Dendritic cell treated with granulocyte-macrophage colony-stimulating factor and Interleukin-4, amounts not matched to agents 40 ng/mL and 50 ng/mL, for 4 days (primary cell): ENCODE data around the gene IL32.
A peak's percentile ranks its signal among the peaks of the same experiment; 100 is the strongest.

Source experiments
- H3K27ac Mint-ChIP-seq: one replicate; pipeline ENCODE4 v1.8.0; 2022; ENCODE audit warnings: mild to moderate bottlenecking, mixed read lengths
- H3K27me3 Mint-ChIP-seq: one replicate; pipeline ENCODE4 v1.8.0; 2022; ENCODE audit warnings: mild to moderate bottlenecking, mixed read lengths
- H3K36me3 Mint-ChIP-seq: one replicate; pipeline ENCODE4 v1.8.0; 2022; ENCODE audit warnings: low read depth, mixed read lengths
- H3K4me1 Mint-ChIP-seq: one replicate; pipeline ENCODE4 v1.8.0; 2022; ENCODE audit warnings: low read depth, mixed read lengths
- H3K4me3 Mint-ChIP-seq: one replicate; pipeline ENCODE4 v1.8.0; 2022; ENCODE audit warnings: mild to moderate bottlenecking, moderate library complexity, mixed read lengths
- H3K9me3 Mint-ChIP-seq: one replicate; pipeline ENCODE4 v1.8.0; 2022; ENCODE audit warnings: mixed read lengths
- intact Hi-C: fragments of 100-400 bp; cut with micrococcal nuclease; formaldehyde crosslinking; loops from one replicate; pipeline ENCODE4 v1.15.0; 2022

The IL32 gene

DNA sequence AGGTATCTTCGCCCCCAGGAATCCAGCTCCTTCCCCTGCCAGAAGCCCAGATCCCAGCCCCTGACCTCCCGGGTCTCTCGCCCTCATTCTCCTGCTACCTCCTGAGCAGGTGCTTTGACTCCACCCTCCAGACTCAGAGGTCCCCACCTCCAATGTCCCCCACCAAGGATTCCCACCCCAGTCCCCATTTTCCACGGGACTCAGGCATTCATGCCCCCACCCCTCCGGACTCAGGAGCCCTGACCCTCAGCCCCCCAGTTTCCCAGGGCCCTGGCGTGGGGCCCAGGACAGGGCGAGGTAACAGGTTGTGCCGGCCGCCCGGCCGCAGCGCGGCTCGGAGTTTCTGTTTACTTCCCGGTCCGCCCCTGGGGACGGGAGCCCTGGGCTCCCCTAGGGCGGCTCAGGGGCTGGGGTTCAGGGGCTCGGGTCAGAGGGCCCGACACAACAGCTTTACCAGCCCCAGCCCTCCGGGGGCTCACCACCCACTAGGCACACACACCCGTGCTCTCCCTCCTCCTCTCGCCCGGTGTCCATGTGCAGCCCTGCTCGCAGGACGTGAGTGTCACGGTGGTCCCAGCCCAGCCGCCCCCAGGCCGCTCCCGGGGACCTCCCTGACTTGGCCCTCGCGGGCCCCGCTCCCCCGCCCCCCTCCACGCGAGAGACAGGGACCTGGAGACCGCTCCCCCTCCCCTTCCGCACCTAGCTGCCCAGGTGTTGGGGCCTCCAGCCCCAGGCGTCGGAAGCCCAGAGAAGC lies 29.3 kb upstream of the IL32 start:
- H3K4me3 Mint-ChIP-seq = peak overlapping the region; percentile 28
- H3K27me3 Mint-ChIP-seq = peaks cover 97% of the 10 kb centered on the region
- peak overlapping the region; percentile 44 for H3K27ac Mint-ChIP-seq

GRCh38 chr16:3036726-3037315 lies 28.6 kb upstream of the IL32 start, which contains the start of gene BICDL2:
Gene BICDL2, minus strand, starts transcription at chr16:3036944. Its CDS starts 1,448 bp downstream, at chr16:3035496.
- Mint-ChIP-seq H3K27me3 (peaks cover 91% of the 10 kb centered on the region), H3K36me3 (no peaks in the 10 kb centered on the region)

More for the DNA sequence above, 29.3 kb upstream of the IL32 start:
- intact Hi-C loops = no loop called here
- no peaks in the 10 kb centered on the region for H3K36me3 Mint-ChIP-seq
- peaks cover 57% of the 10 kb centered on the region for H3K4me1 Mint-ChIP-seq
- no peaks in the 10 kb centered on the region for H3K9me3 Mint-ChIP-seq

DNA sequence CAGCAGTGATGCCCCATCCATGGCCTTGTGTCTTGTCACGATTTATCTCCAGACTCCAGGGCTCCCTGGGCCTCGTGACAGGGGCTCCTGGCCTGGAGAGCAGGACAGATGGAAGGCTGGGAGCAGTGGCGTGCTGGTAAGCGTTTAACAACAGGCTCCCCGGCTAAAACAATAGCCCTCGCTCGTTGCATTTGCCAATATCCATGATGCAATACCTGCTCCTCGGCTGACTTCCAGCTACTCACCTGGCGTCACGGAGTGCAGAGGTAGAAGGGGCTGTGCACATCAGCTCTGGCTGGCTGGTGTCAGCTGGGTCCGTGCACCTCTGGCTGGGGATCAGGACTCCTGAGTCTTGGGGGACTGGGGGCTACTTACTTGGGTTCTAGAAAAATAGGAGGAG lies 27.2 kb upstream of the IL32 start:
- Mint-ChIP-seq H3K4me1 (peaks cover 47% of the 10 kb centered on the region), H3K27ac (no peak overlapping the region), H3K27me3 (peaks cover 77% of the 10 kb centered on the region), H3K4me3 (no peak overlapping the region), H3K9me3 (no peaks in the 10 kb centered on the region), H3K36me3 (no peaks in the 10 kb centered on the region)
- intact Hi-C loops = no loop called here

More at GRCh38 chr16:3036726-3037315, 28.6 kb upstream of the IL32 start, which contains the start of gene BICDL2:
- H3K27ac Mint-ChIP-seq = peak within 1 kb of the TSS; percentile 44
- H3K4me1 Mint-ChIP-seq = peaks cover 50% of the 10 kb centered on the region
- intact Hi-C loops = no loop called here
- H3K4me3 Mint-ChIP-seq = peak within 1 kb of the TSS; percentile 28
- H3K9me3 Mint-ChIP-seq = no peaks in the 10 kb centered on the region

DNA sequence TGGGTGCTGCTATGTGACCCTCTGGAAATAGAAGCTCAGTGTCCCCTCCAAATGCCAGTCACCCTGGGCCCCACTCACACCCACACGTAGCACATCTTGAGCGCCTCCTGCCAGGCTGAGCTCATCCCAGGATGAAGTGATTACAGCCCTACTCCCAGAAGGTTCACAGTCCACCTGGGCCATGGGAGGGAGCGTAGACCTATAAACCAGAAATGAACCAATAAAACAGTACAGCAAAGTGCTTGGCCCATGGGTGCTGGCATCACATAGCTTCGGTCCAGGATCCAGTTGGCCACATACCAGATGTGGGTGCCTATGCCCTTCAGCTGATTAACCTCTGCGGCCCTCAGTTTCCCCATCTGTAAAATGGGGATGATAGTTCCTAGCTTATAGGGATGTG lies 26.5 kb upstream of the IL32 start:
- intact Hi-C loops = no loop called here
- Mint-ChIP-seq H3K27ac (no peak overlapping the region), H3K4me3 (no peak overlapping the region), H3K9me3 (no peaks in the 10 kb centered on the region), H3K4me1 (peaks cover 47% of the 10 kb centered on the region), H3K36me3 (no peaks in the 10 kb centered on the region), H3K27me3 (peaks cover 75% of the 10 kb centered on the region)

- H3K27ac Mint-ChIP-seq = no peak overlapping the region
- peaks cover 59% of the 10 kb centered on the region for H3K27me3 Mint-ChIP-seq
- H3K36me3 Mint-ChIP-seq = peaks cover 8% of the 10 kb centered on the region
- H3K9me3 Mint-ChIP-seq = no peaks in the 10 kb centered on the region
- no peak overlapping the region for H3K4me3 Mint-ChIP-seq
- intact Hi-C loops = no loop called here
- H3K4me1 Mint-ChIP-seq = peaks cover 47% of the 10 kb centered on the region
Observed at GRCh38 chr16:3042376-3042775, 23.1 kb upstream of the IL32 start.

DNA sequence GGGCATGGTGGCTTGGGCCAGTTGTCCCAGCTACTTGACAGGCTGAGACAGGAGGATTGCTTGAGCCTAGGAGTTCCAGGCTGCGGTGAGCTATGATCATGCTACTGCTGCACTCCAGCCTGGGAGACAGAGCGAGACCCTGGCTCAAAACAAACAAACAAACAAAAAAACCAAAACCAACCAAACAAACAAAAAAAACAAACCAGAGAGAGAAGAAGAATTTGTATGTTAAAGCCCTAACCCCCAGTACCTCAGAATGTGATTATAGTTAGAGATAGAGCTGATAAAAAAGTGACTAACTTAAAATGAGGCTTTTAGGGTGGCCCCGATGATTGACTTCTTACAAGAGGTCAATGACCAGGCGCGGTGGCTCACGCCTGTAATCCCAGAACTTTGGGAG lies 20.7 kb upstream of the IL32 start:
- Mint-ChIP-seq H3K27ac (peak overlapping the region; percentile 86), H3K9me3 (no peaks in the 10 kb centered on the region), H3K36me3 (peaks cover 23% of the 10 kb centered on the region), H3K27me3 (peaks cover 40% of the 10 kb centered on the region), H3K4me1 (peaks cover 59% of the 10 kb centered on the region), H3K4me3 (peak overlapping the region; percentile 89)
- intact Hi-C loops = no loop called here

GRCh38 chr16:3045758-3046640 lies 19.4 kb upstream of the IL32 start, which contains the start of gene MMP25:
Gene MMP25, plus strand, starts transcription at chr16:3046561. Its CDS starts 357 bp downstream, at chr16:3046918.
- Mint-ChIP-seq H3K27ac (peak within 1 kb of the TSS; percentile 86), H3K4me1 (peaks cover 72% of the 10 kb centered on the region)
- intact Hi-C loops = no loop called here

GRCh38 chr16:3046641-3047386 lies 18.6 kb upstream of the IL32 start:
- Mint-ChIP-seq H3K27ac (peak overlapping the region; percentile 86), H3K27me3 (peaks cover 32% of the 10 kb centered on the region), H3K9me3 (no peaks in the 10 kb centered on the region), H3K4me3 (peak overlapping the region; percentile 89), H3K36me3 (peaks cover 43% of the 10 kb centered on the region), H3K4me1 (peaks cover 80% of the 10 kb centered on the region)
- intact Hi-C loops = no loop called here

More at GRCh38 chr16:3045758-3046640, 19.4 kb upstream of the IL32 start, which contains the start of gene MMP25:
- Mint-ChIP-seq H3K9me3 (no peaks in the 10 kb centered on the region), H3K36me3 (peaks cover 36% of the 10 kb centered on the region), H3K27me3 (peaks cover 33% of the 10 kb centered on the region), H3K4me3 (peak within 1 kb of the TSS; percentile 89)

GRCh38 chr16:3047387-3047720 lies 18.1 kb upstream of the IL32 start:
- peaks cover 47% of the 10 kb centered on the region for H3K36me3 Mint-ChIP-seq
- peaks cover 83% of the 10 kb centered on the region for H3K4me1 Mint-ChIP-seq
- H3K27ac Mint-ChIP-seq = peak overlapping the region; percentile 86
- intact Hi-C loops = no loop called here
- H3K9me3 Mint-ChIP-seq = no peaks in the 10 kb centered on the region
- peaks cover 35% of the 10 kb centered on the region for H3K27me3 Mint-ChIP-seq
- H3K4me3 Mint-ChIP-seq = peak overlapping the region; percentile 89

GRCh38 chr16:3049921-3050481 lies 15.4 kb upstream of the IL32 start:
- peaks cover 79% of the 10 kb centered on the region for H3K4me1 Mint-ChIP-seq
- peaks cover 21% of the 10 kb centered on the region for H3K27me3 Mint-ChIP-seq

GRCh38 chr16:3050487-3050886 lies 15.0 kb upstream of the IL32 start:
- no peak overlapping the region for H3K4me3 Mint-ChIP-seq
- intact Hi-C loops = no loop called here
- peaks cover 79% of the 10 kb centered on the region for H3K4me1 Mint-ChIP-seq
- peaks cover 18% of the 10 kb centered on the region for H3K27me3 Mint-ChIP-seq
- no peaks in the 10 kb centered on the region for H3K9me3 Mint-ChIP-seq
- H3K27ac Mint-ChIP-seq = no peak overlapping the region
- peaks cover 70% of the 10 kb centered on the region for H3K36me3 Mint-ChIP-seq

More at GRCh38 chr16:3049921-3050481, 15.4 kb upstream of the IL32 start:
- Mint-ChIP-seq H3K36me3 (peaks cover 67% of the 10 kb centered on the region), H3K9me3 (no peaks in the 10 kb centered on the region), H3K27ac (no peak overlapping the region), H3K4me3 (no peak overlapping the region)
- intact Hi-C loops = no loop called here

DNA sequence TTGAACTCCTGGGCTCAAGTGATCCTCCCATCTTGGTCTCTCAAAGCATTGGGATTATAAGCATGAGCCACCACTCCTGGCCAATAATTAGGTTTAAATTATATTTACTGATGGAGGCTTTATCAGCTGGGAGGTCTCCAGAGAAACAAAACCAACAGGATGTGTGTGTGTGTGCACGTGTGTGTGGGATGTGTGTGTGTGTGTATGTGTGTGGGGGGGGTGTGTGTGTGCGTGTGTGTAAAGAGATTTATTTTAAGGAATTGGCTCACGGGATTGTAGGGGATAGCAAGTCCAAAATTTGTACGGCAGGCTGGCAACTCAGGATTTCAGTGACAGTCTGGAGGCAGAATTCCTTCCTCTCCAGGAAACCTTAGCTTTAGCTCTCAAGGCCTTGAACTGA lies 14.4 kb upstream of the IL32 start:
- Mint-ChIP-seq H3K36me3 (peaks cover 75% of the 10 kb centered on the region), H3K9me3 (no peaks in the 10 kb centered on the region)

DNA sequence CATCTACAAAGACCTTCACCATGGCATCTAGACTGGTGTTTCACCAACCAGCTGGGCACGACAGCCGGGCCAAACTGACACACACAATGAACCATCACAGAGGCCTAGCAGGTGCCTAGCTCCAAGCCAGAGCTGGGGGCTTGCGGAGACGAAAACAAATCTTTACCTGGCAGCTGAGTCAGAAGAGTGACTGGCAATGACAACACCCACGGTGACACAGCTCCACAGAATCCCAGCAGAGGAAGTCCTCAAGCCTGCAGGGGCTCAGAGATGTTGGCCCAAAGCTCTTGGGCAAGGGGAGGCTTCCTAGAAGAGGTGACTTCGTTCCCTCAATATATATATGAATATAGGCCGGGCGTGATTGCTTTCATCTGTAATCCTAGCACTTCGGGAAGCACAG lies 13.9 kb upstream of the IL32 start:
- Mint-ChIP-seq H3K27ac (no peak overlapping the region), H3K9me3 (no peaks in the 10 kb centered on the region), H3K36me3 (peaks cover 75% of the 10 kb centered on the region), H3K27me3 (peaks cover 18% of the 10 kb centered on the region), H3K4me3 (no peak overlapping the region), H3K4me1 (peaks cover 89% of the 10 kb centered on the region)
- intact Hi-C loops = no loop called here

More for the DNA sequence above, 14.4 kb upstream of the IL32 start:
- intact Hi-C loops = no loop called here
- Mint-ChIP-seq H3K27ac (no peak overlapping the region), H3K4me1 (peaks cover 85% of the 10 kb centered on the region), H3K27me3 (peaks cover 18% of the 10 kb centered on the region), H3K4me3 (no peak overlapping the region)
